K562 (cell line): ENCODE results near the gene AK2. TPM values are rescaled to one million over a fixed set of nuclear protein-coding genes. Genes with fewer than 3 reads are reported as not detected.

Experiments used
- FOS ChIP-seq: IDR thresholded peaks from 3 replicates; pipeline ENCODE4 v1.6.1; 2011; ENCODE audit not compliant: insufficient read length; ENCODE audit errors: extremely low read depth
- FOXM1 ChIP-seq, 2 experiments: fragments of 450-650 bp in 1 of 2; sonication (generic) in 1 of 2; formaldehyde crosslinking in 1 of 2; IDR thresholded peaks; 2 replicates each; pipeline versions ENCODE4 v1.6.1 to v1.9.0; 2017 to 2022; ENCODE audit warnings: low read depth in 2 of 2, mild to moderate bottlenecking in 2 of 2, missing genetic modification reagents in 1 of 2, moderate library complexity in 1 of 2
- GABPB2 ChIP-seq: fragments of 250-450 bp; sonication (Bioruptor Pico); conservative IDR thresholded peaks from 2 replicates; pipeline ENCODE4 v1.5.1; 2021; ENCODE audit warnings: mild to moderate bottlenecking
- HDAC1 ChIP-seq, 2 experiments: fragments of 450-650 bp; IDR thresholded peaks; 2 replicates each; pipeline ENCODE4 v1.6.1; 2016 to 2017; ENCODE audit warnings: inconsistent platforms in 1 of 2, mild to moderate bottlenecking in 1 of 2, moderate library complexity in 1 of 2
- IRF2 ChIP-seq: sonication (generic); formaldehyde crosslinking; IDR thresholded peaks from 2 replicates; pipeline ENCODE4 v1.8.1; 2022; ENCODE audit warnings: mild to moderate bottlenecking, missing genetic modification reagents
- PHB ChIP-seq: fragments of 250-450 bp; sonication (Bioruptor Pico); IDR thresholded peaks from 2 replicates; pipeline ENCODE4 v1.5.0; 2021
- PRPF4 ChIP-seq: fragments of 200-400 bp; formaldehyde crosslinking; IDR thresholded peaks from one replicate; pipeline ENCODE4 v1.6.1; 2017; ENCODE audit warnings: low read length, low read depth, mild to moderate bottlenecking; ENCODE audit not compliant: insufficient read depth, poor library complexity, severe bottlenecking
- RAD21 ChIP-seq, 2 experiments: fragments of 250-450 bp in 1 of 2; fragments of 450-650 bp in 1 of 2; sonication (Bioruptor Pico) in 1 of 2; formaldehyde crosslinking in 1 of 2; IDR thresholded peaks in 1 of 2; conservative IDR thresholded peaks in 1 of 2; 2 replicates each; pipeline versions ENCODE4 v1.4.0 to v1.8.0; 2020 to 2022; ENCODE audit warnings: mild to moderate bottlenecking in 2 of 2, moderate library complexity in 1 of 2
- THRB ChIP-seq: fragments of 450-650 bp; formaldehyde crosslinking; conservative IDR thresholded peaks from 2 replicates; pipeline ENCODE4 v1.4.0; 2022; ENCODE audit warnings: mild to moderate bottlenecking, missing genetic modification characterization
- YBX1 ChIP-seq: fragments of 450-650 bp; IDR thresholded peaks from 2 replicates; pipeline ENCODE4 v1.7.1; 2016; ENCODE audit warnings: mild to moderate bottlenecking
- ZNF431 ChIP-seq: sonication (generic); formaldehyde crosslinking; IDR thresholded peaks from 2 replicates; pipeline ENCODE4 v1.8.0; 2022; ENCODE audit warnings: mild to moderate bottlenecking, missing genetic modification reagents
- ZNF696 ChIP-seq: fragments of 250-450 bp; sonication (Bioruptor Pico); conservative IDR thresholded peaks from 2 replicates; pipeline ENCODE4 v1.4.0; 2020; ENCODE audit warnings: mild to moderate bottlenecking, moderate library complexity
- ZNF79 ChIP-seq: fragments of 250-450 bp; sonication (Bioruptor Pico); IDR thresholded peaks from 2 replicates; pipeline ENCODE4 v1.4.0; 2020; ENCODE audit warnings: low read depth, mild to moderate bottlenecking, moderate library complexity
- polyA plus RNA-seq, 8 experiments: library from polyadenylated mRNA; depleted of rRNA in 4 of 8; stranded (reverse) in 5 of 8; unstranded in 3 of 8; fragments of >200 nt; fragmentation: Nextera tagmentation in 2 of 8; fragmentation: Illumina TruSeq in 1 of 8; extraction: Ambion mirVana in 2 of 8; extraction: Trizol in 1 of 8; gene quantifications; 2 replicates each; pipeline versions ENCODE4 v1.2.1 to v1.2.3, GENCODE V29; 2011 to 2014; ENCODE audit warnings: inconsistent platforms in 1 of 8, missing spikeins in 1 of 8
- total RNA-seq, 7 experiments: library from RNA; depleted of rRNA in 6 of 7; stranded (reverse); fragments of >200 nt in 6 of 7; fragmentation: Illumina TruSeq in 2 of 7; extraction: Trizol in 2 of 7; gene quantifications; 2 replicates each; pipeline versions ENCODE4 v1.2.1 to v1.2.3, GENCODE V29; 2011 to 2021; ENCODE audit warnings: low replicate concordance in 1 of 7
- TF ChIP-seq, protein P1 (sequence below): fragments of 450-650 bp; IDR thresholded peaks from 2 replicates; pipeline ENCODE4 v1.6.1; 2016; ENCODE audit warnings: mild to moderate bottlenecking, moderate library complexity

Gene AK2
- total and polyA plus RNA-seq, 9 of the 15 experiments (the other 6 are each of a cell fraction or from before 2014, with no cell fraction given), result 105 to 1,050 (median 509) TPM

DNA sequence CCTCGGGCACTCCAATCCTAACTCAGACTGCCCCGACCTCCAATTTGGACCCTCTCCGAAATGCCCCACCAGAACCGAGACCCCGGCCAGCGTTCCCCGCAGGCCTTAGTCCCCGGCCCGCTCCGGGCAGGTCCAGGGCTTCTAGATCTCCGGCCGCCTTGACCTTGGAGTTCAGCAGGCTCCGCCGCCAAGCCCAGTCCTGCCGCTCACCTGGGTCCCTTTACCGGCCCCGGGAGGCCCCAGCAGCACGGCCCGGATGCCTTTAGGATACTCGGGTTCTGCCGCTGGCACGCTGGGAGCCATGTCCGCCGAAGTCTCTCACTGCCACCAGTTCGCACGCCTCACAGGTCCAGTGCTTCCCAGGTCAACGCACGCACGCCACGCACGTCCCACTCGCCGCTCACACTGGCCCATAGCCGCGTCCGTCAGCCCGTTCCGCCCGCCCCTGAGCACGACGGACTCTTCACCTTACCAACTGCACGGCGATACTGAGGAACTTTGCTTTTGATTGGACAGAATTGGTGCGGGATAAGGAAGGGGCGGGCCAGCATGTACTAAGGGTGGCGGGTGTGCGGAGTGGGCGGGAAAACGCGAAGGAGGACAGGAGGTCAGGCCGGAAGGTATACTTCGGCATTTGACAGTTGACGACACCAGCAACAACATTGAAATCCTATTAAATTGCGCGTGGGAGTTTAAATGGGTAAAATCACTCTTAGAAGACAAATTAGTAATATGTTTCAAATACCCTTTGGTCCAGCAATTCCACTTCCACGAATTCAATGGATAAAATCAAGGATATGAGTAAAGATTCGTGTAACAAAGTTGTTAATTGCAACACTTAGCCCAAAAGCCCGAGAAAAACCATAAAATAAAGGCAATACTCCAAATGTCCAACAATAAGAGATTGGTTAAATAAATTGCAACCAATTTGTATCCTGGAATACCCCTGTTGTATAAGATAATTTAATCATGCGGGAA is at the start of gene AK2 (continued):
- peak in 1 of 2 experiments; percentile 80; a peak in 2 of 4 replicates for TF ChIP-seq HDAC1 (IDR thresholded peaks at IDR 0.05)
- TF ChIP-seq ZNF79 (CRISPR knock-in tag), result no peak
- TF ChIP-seq ZNF696 (CRISPR knock-in tag), result no peak
- TF ChIP-seq ZNF431 (CRISPR knock-in tag), result peak; percentile 77; the same call in 1 of the 2 replicates
- TF ChIP-seq THRB (CRISPR knock-in tag), result no peak
- TF ChIP-seq IRF2, result no peak
- TF ChIP-seq, protein P1, sequence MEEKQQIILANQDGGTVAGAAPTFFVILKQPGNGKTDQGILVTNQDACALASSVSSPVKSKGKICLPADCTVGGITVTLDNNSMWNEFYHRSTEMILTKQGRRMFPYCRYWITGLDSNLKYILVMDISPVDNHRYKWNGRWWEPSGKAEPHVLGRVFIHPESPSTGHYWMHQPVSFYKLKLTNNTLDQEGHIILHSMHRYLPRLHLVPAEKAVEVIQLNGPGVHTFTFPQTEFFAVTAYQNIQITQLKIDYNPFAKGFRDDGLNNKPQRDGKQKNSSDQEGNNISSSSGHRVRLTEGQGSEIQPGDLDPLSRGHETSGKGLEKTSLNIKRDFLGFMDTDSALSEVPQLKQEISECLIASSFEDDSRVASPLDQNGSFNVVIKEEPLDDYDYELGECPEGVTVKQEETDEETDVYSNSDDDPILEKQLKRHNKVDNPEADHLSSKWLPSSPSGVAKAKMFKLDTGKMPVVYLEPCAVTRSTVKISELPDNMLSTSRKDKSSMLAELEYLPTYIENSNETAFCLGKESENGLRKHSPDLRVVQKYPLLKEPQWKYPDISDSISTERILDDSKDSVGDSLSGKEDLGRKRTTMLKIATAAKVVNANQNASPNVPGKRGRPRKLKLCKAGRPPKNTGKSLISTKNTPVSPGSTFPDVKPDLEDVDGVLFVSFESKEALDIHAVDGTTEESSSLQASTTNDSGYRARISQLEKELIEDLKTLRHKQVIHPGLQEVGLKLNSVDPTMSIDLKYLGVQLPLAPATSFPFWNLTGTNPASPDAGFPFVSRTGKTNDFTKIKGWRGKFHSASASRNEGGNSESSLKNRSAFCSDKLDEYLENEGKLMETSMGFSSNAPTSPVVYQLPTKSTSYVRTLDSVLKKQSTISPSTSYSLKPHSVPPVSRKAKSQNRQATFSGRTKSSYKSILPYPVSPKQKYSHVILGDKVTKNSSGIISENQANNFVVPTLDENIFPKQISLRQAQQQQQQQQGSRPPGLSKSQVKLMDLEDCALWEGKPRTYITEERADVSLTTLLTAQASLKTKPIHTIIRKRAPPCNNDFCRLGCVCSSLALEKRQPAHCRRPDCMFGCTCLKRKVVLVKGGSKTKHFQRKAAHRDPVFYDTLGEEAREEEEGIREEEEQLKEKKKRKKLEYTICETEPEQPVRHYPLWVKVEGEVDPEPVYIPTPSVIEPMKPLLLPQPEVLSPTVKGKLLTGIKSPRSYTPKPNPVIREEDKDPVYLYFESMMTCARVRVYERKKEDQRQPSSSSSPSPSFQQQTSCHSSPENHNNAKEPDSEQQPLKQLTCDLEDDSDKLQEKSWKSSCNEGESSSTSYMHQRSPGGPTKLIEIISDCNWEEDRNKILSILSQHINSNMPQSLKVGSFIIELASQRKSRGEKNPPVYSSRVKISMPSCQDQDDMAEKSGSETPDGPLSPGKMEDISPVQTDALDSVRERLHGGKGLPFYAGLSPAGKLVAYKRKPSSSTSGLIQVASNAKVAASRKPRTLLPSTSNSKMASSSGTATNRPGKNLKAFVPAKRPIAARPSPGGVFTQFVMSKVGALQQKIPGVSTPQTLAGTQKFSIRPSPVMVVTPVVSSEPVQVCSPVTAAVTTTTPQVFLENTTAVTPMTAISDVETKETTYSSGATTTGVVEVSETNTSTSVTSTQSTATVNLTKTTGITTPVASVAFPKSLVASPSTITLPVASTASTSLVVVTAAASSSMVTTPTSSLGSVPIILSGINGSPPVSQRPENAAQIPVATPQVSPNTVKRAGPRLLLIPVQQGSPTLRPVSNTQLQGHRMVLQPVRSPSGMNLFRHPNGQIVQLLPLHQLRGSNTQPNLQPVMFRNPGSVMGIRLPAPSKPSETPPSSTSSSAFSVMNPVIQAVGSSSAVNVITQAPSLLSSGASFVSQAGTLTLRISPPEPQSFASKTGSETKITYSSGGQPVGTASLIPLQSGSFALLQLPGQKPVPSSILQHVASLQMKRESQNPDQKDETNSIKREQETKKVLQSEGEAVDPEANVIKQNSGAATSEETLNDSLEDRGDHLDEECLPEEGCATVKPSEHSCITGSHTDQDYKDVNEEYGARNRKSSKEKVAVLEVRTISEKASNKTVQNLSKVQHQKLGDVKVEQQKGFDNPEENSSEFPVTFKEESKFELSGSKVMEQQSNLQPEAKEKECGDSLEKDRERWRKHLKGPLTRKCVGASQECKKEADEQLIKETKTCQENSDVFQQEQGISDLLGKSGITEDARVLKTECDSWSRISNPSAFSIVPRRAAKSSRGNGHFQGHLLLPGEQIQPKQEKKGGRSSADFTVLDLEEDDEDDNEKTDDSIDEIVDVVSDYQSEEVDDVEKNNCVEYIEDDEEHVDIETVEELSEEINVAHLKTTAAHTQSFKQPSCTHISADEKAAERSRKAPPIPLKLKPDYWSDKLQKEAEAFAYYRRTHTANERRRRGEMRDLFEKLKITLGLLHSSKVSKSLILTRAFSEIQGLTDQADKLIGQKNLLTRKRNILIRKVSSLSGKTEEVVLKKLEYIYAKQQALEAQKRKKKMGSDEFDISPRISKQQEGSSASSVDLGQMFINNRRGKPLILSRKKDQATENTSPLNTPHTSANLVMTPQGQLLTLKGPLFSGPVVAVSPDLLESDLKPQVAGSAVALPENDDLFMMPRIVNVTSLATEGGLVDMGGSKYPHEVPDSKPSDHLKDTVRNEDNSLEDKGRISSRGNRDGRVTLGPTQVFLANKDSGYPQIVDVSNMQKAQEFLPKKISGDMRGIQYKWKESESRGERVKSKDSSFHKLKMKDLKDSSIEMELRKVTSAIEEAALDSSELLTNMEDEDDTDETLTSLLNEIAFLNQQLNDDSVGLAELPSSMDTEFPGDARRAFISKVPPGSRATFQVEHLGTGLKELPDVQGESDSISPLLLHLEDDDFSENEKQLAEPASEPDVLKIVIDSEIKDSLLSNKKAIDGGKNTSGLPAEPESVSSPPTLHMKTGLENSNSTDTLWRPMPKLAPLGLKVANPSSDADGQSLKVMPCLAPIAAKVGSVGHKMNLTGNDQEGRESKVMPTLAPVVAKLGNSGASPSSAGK, result peak; percentile 100
- TF ChIP-seq YBX1, result no peak
- peak; percentile 99 for TF ChIP-seq FOS
- TF ChIP-seq FOXM1 (IDR thresholded peaks at IDR 0.05; ENCODE audit: low read depth), result peak; percentile 63; the same call in 1 of the 2 replicates
- TF ChIP-seq FOXM1 (CRISPR knock-in tag; IDR thresholded peaks at IDR 0.05; ENCODE audit: low read depth), result 0 out of 2 replicates have a peak, but pooled peaks have one; percentile 4
- no peak for TF ChIP-seq RAD21 (CRISPR knock-in tag; conservative IDR thresholded peaks at IDR 0.05 in 1 of 2, IDR thresholded peaks at IDR 0.05 in 1 of 2)
- TF ChIP-seq GABPB2 (CRISPR knock-in tag), result no peak
- no peak for TF ChIP-seq PHB (CRISPR knock-in tag)
- TF ChIP-seq PRPF4, result no peak
